Measurements from ENCODE around the gene SLC30A4.
"Not testable (repeated sequence)": the region's sequence is repeated elsewhere in the genome, so short reads cannot be mapped to it uniquely, and the experiment has no call there.

Gene SLC30A4, protein sequence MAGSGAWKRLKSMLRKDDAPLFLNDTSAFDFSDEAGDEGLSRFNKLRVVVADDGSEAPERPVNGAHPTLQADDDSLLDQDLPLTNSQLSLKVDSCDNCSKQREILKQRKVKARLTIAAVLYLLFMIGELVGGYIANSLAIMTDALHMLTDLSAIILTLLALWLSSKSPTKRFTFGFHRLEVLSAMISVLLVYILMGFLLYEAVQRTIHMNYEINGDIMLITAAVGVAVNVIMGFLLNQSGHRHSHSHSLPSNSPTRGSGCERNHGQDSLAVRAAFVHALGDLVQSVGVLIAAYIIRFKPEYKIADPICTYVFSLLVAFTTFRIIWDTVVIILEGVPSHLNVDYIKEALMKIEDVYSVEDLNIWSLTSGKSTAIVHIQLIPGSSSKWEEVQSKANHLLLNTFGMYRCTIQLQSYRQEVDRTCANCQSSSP

DNA sequence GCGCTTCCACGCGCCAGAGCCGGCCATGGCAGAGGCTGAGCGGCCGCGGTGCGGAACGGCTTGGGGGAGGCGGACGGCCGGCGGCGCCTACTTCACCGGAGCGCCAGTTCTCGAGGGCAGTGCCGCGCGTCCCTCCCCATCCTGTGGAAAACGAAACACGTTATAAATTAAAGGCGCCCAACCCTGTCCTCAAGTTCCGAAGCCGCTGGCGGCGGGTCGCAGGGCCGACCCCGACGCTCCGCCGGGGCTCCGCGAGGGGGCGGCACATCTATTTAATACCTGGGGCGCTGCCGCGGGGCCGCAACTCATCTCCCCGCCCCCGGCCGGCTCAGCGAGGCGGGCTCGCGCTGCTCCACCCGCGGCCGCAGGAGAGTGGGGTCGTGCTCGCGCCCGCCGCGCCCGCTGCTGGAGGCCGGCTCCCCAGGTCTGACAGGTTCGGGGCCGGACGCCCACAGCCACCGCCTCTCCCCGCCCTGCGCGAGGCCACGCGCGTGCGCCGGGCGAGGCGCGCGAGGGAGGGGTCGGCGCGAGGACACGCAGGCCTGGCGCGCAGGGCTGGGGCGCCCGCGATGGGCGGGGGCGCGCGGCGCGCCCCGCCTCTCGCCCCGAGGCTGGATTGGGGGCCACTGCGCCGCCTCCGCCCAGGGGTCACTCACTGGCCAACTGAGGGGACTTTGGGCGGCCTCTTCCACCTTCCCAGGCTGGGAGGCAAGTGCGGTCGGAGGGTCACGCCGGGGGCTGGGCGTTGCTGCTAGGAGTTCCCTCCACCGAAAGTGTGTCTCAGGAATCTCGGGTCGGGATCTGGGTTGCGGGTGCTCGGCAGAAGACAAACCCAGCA lies at the start of gene SLC30A4:
SLC30A4 (minus strand) TSS at position 428 of the 838 bp plus-strand sequence; CDS start at position 27, 401 bp downstream.
- peak; percentile 12 for DNase-seq

- DNase-seq: no peak
Observed at GRCh38 chr15:45555934-45556608, 33.5 kb upstream of the SLC30A4 start.

DNA sequence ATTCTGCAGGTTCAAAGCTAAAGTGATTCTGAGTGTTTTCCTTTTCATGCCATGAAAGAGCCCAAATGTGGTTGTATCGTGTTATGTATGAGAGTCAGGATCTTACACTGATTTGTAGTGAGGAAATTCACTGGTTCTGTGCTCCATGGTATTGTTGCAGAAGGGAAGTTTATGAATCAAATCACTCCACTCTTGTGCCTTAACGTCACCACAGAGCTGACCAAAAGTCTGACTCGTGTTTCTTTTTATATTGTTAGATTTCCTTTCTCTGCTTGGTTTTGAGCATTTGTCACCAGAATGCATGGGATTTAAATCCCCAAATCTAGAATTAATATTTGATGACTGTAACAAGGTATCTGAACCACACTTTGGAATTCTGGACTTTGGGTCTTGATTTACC lies 29.1 kb upstream of the SLC30A4 start:
- no peak for DNase-seq

GRCh38 chr15:45550436-45550835 lies 27.9 kb upstream of the SLC30A4 start:
- DNase-seq: no peak

GRCh38 chr15:45549541-45550220 lies 27.1 kb upstream of the SLC30A4 start:
- DNase-seq: no peak

GRCh38 chr15:45548753-45549520 lies 26.4 kb upstream of the SLC30A4 start:
- DNase-seq: no peak

GRCh38 chr15:45546789-45547188 lies 24.2 kb upstream of the SLC30A4 start:
- DNase-seq: no peak

GRCh38 chr15:45544266-45545023 lies 21.9 kb upstream of the SLC30A4 start:
- no peak for DNase-seq

DNA sequence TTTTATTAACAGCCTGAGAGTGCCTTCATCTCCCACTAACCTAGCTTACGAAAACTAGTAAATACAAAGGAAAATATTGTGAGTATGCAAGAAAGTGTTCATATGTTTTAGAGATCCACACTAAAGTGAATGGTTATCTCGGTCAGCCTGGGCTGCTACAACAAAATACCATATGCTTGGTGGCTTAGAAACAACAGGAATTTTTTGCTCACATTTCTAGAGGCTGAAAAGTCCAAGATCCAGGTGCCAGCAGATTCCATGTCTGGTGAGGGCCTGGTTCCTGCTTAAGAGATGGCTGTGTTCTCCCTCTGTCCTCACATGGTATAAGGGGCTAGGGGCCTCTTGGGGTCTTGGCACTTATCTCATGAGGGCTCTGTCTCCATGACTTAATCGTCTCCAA lies 20.5 kb upstream of the SLC30A4 start:
- no peak for DNase-seq

DNA sequence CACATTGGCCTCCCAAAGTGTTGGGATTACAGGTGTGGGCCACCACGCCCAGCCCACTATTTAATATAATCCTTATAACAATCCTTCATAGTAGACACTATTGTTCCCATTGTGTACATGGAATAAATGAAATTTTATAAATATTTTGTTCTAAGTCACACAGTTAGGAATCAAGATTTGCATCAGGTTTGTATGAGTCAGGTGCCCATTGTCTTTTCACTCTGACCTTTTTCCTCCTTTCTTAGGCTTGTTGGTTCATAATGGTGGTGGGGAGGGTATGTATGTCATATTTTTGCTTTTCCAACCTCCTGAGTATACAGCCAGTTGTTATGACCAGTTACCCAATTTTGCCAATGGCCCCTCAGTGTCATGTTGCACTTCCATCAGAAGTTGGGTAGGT lies 18.0 kb upstream of the SLC30A4 start:
- DNase-seq: no peak

DNA sequence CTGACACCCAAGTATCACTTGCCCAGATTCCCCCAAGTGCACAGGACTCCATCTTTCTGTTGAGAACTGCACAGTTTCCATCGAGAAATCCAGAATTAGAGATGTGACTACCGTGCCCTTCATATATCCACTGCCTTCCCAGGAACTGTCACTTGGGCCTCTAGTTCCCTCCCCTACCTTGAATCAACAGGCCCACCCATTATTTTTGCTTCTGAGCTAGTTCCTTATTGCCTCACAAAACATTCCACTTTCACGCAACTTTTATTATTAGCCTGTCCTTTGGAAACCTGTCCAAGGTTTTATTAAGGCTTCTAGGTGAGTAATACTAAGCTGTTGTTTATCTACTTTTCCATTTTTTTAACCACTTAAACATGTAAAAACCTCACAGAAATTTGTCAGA lies 17.1 kb upstream of the SLC30A4 start:
- no peak for DNase-seq

DNA sequence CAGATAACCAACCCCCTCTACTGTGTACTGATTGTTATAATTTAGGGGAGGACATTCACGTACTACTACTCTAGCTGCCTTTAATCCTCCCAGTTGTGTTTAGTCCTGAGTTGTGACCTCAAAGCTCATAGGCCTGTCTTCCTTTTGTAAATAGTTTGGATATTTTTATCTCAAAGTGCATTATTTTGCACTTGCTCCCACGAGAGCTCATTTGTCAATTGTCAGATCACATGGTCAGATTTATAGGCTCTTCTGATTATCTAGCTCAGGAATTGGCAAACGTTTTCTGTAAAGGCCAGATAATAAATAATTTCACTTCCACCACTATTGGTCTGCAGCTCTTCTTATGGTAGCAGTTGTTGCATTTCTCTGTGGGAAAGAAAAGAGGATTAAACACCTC lies 14.4 kb upstream of the SLC30A4 start:
- no peak for DNase-seq

DNA sequence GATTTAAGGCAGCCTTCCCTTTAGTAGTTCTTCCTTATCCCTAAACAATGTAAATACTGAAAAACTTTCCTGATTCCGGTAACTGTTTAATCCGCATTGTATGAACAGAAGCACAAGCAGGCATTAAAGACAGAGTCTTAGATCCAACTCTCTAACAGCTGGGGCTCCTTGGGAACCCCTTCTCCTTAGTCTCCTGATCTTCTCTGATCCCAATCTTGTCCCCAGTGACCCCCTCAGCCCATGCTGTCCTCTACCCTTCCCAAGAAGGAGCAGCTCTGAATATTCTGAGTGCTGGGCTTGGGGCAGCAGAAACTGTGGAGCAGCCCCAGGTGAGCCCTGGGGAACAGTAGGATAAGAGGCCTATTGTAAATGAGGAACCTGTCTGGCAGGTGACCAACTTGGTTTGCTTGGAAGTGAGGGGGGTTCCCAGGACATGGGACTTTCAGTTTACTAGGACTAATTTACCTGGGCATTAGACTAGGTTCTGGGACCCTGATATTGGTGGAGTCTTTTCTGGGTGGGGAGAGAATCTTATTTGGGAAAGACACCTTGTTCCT lies 13.0 kb upstream of the SLC30A4 start:
- no peak for DNase-seq

DNA sequence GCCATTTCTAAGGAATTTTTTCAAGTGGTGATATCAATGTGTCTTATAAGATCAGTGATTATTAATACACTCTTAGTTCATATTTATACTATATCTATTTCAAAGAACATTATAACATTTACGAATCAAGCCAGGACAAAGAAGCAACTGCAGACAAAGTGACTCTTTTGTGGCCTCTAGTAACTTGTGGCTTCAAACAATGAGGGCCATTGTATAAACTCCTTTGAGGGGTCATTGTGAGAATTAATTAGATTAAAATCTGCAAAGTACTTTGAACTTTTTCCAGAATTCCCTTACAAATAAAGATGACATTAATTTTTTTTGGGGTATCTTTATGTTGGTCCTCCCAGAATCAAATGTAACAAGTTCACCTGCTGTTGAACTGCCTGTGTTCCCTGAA lies 12.3 kb upstream of the SLC30A4 start:
- DNase-seq: no peak

DNA sequence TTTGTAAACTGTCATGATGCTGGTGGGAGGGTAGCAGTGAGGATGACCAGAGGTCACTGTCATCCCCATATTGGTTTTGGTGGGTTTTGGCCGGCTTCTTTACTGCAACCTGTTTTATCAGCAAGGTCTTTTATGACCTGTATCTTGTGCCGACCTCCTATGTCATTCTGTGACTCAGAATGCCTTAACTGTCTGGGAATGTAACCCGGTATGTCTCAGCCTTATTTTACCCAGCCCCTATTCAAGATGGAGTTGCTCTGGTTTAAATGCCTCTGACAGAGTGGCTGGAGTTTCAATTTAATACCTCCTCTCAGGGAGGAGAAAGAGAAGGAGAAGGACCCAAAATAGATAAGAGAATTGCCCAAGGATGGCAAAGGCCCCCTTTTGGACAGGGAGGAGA lies 10.3 kb upstream of the SLC30A4 start:
- DNase-seq: not testable (repeated sequence)

DNA sequence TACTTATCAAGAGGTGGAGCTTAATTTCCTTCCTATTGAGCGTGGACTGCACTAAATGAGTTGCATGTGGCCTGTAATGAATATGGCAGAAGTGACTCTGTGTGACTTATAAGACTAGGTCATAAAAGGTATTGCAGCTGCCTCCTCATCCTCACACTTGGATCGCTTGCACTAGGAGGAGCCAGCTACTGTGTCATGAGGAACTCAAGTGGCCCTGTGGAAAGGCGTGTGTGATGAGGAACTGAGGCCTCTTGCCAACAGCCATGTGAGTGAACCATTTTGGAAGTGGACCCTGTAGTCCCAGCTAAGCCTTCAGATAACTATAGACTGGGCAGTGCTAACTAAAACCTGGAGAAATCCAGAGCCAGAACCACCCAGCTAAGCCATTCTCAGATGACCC lies 7.1 kb upstream of the SLC30A4 start:
- DNase-seq: no peak

DNA sequence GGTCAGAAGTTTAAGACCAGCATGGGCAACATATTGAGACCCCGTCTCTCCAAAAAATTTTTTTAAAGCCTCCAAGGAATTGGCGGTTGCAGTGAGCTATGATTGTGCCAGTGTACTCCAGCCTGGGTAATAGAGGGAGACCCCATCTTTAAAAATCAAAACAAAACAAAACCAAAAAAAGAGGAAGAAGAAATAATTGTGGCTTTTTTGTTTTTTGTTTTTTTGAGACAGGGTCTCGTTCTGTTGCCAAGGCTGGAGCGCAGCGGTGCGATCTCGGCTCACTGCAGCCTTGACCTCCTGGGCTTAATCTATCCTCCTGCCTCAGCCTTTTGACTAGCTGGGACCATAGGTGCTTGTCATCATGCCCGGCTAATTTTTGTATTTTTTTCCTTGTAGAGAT lies 4.5 kb upstream of the SLC30A4 start:
- no peak for DNase-seq

- no peak for DNase-seq
Observed at GRCh38 chr15:45523166-45523460, 558 bp upstream of the SLC30A4 start.

GRCh38 chr15:45521596-45522327 lies 793 bp downstream of the SLC30A4 start:
- DNase-seq: no peak

GRCh38 chr15:45510758-45511280 lies 11.7 kb downstream of the SLC30A4 start:
- DNase-seq: no peak

Data from NCI-H1105 (cell line).